Thyroid gland (tissue), 4 donors: ENCODE results near the gene MTHFD1L. TPM values are rescaled to one million over a fixed set of nuclear protein-coding genes. Genes with fewer than 3 reads are reported as not detected.
A peak's percentile ranks its signal among the peaks of the same experiment; 100 is the strongest.

Source experiments
- DNase-seq, 2 donors: peaks; one replicate each; pipeline ENCODE4 v3.0.0-alpha.2; 2019
- H3K27ac ChIP-seq, 3 donors: fragments of 200-600 bp; sonication (generic); 1 replicate in 2 of 3; 2 replicates in 1 of 3; pipeline ENCODE4 v1.5.1; 2016 to 2019; ENCODE audit warnings: mild to moderate bottlenecking in 1 of 3, moderate library complexity in 1 of 3
- H3K27me3 ChIP-seq: fragments of 200-600 bp; sonication (generic); one replicate; pipeline ENCODE4 v1.5.1; 2019
- H3K36me3 ChIP-seq, 2 donors: fragments of 200-600 bp; sonication (generic); one replicate each; pipeline ENCODE4 v1.5.1; 2016 to 2019
- H3K4me1 ChIP-seq, 2 donors: fragments of 200-600 bp; sonication (generic); one replicate each; pipeline ENCODE4 v1.5.1; 2017 to 2019
- H3K4me3 ChIP-seq, 3 donors: fragments of 200-600 bp; sonication (generic); replicated peaks in 1 of 3; 1 replicate in 2 of 3; 2 replicates in 1 of 3; pipeline ENCODE4 v1.5.1; 2016; ENCODE audit warnings: mild to moderate bottlenecking in 1 of 3
- H3K9me3 ChIP-seq: fragments of 200-600 bp; sonication (generic); one replicate; pipeline ENCODE4 v1.5.1; 2017
- CTCF ChIP-seq, 6 experiments: fragments of 200-600 bp in 3 of 6; fragments of 450-650 bp in 3 of 6; sonication (generic) in 3 of 6; IDR thresholded peaks; one replicate each; pipeline ENCODE4 v1.5.1; 2016 to 2019; ENCODE audit warnings: antibody characterized with exemption in 6 of 6, mild to moderate bottlenecking in 2 of 6, inconsistent platforms in 1 of 6, moderate library complexity in 1 of 6
- POLR2A ChIP-seq, 2 donors: fragments of 450-650 bp; IDR thresholded peaks; one replicate each; pipeline ENCODE4 v1.6.1; 2017; ENCODE audit warnings: antibody characterized with exemption in 2 of 2, mild to moderate bottlenecking in 2 of 2, moderate library complexity in 1 of 2
- WGBS, 2 donors: methylation state at CpG; one replicate each; pipeline ENCODE4 v1.1.5; 2017; 5-methylcytosine and 5-hydroxymethylcytosine counted together
- intact Hi-C: fragments of 100-400 bp; cut with DNase I; formaldehyde crosslinking; loops from one replicate; pipeline ENCODE4 v1.15.1; 2023
- total RNA-seq, 4 donors: library from RNA; depleted of rRNA; stranded (reverse); fragments of >200 nt; gene quantifications; one replicate each; pipeline ENCODE4 v1.2.3, GENCODE V29; 2016

MTHFD1L gene
- total RNA-seq, 4 donors from 2014 or later, result 8.7 to 14.6 (median 11.0) TPM

DNA sequence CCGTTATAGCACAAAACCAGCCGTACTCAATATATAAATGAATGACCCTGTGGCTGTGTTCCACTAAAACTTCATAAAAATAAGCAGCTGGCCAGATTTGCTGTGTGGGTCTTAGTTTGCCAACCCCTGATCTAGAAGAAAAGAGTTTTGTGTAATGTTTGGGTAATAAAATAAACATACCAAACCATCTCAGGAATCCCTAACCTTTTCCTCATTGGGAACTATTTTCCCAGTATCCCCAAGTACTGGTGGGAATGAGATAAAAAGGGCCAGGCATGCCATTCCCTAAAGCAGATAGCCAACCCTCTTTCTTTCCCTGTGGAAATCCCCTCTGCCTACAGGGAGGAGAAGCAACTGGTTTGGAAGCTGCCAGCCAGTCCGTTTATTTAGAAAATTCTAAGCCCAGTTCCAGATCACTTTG lies 205.1 kb downstream of the MTHFD1L start:
- Histone ChIP-seq H3K4me3 (no peak overlapping the region), H3K27ac (peak overlapping the region; percentile 4 to 39 (median 29)), H3K36me3 (no peaks in the 10 kb centered on the region), H3K9me3 (no peaks in the 10 kb centered on the region), H3K4me1 (peaks cover 10 to 21% of the 10 kb centered on the region in 2 donors), H3K27me3 (no peaks in the 10 kb centered on the region)
- intact Hi-C loops, result no loop called here
- 78 to 86% methylated on average over 3 of the region's 3 CpGs for WGBS, 2 donors
- no peak for DNase-seq
- TF ChIP-seq CTCF (IDR thresholded peaks at IDR 0.05) (no peak), POLR2A (IDR thresholded peaks at IDR 0.05) (no peak)

GRCh38 chr6:151071295-151071694 lies 205.8 kb downstream of the MTHFD1L start:
- intact Hi-C loops, result no loop called here
- DNase-seq, result peak; percentile 23 to 37
- Histone ChIP-seq H3K4me1 (peaks cover 10 to 21% of the 10 kb centered on the region in 2 donors), H3K27me3 (no peaks in the 10 kb centered on the region), H3K4me3 (no peak overlapping the region), H3K27ac (peak overlapping the region in 2 of 3 donors; percentile 29 to 39), H3K36me3 (no peaks in the 10 kb centered on the region), H3K9me3 (no peaks in the 10 kb centered on the region)
- TF ChIP-seq POLR2A (IDR thresholded peaks at IDR 0.05) (no peak), CTCF (IDR thresholded peaks at IDR 0.05) (no peak)
- WGBS, 2 donors, result 51 to 59% methylated on average over 8 of the region's 8 CpGs

GRCh38 chr6:151073146-151073545 lies 207.6 kb downstream of the MTHFD1L start:
- DNase-seq, result no peak
- TF ChIP-seq POLR2A (IDR thresholded peaks at IDR 0.05), result no peak
- no peak for TF ChIP-seq CTCF (IDR thresholded peaks at IDR 0.05)
- WGBS, 2 donors, result 69 to 81% methylated on average over 4 of the region's 4 CpGs

DNA sequence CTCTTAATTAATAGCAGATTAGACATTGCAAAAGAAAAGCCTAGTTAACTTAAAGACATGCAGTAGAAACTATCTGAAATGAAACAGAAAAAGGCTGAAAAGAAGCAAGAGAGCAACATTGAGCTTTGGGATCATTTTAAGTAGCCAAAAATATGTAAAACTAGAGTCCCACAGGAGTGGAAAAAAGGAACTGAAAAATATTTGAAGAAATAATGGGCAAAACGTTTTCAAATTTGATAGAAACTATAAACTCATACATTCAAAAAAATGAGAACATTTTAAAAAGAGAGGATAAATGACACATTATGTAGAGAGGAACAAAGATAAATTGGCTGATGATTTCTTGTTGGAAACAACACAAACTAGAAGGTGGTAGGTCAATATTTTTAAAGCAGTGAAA lies 208.2 kb downstream of the MTHFD1L start:
- Histone ChIP-seq H3K36me3 (no peaks in the 10 kb centered on the region), H3K4me3 (no peak overlapping the region), H3K27me3 (no peaks in the 10 kb centered on the region), H3K4me1 (peaks cover 0 to 5% of the 10 kb centered on the region in 2 donors), H3K27ac (no peak overlapping the region), H3K9me3 (no peaks in the 10 kb centered on the region)
- no peak for TF ChIP-seq CTCF (IDR thresholded peaks at IDR 0.05)
- TF ChIP-seq POLR2A (IDR thresholded peaks at IDR 0.05), result no peak
- no peak for DNase-seq
- WGBS, 2 donors, result 44 to 47% methylated on average over 1 of the region's 1 CpG
- intact Hi-C loops, result no loop called here

More at GRCh38 chr6:151073146-151073545, 207.6 kb downstream of the MTHFD1L start:
- H3K27me3 ChIP-seq, result no peaks in the 10 kb centered on the region
- H3K27ac ChIP-seq, result no peak overlapping the region
- H3K4me1 ChIP-seq, result peaks cover 3 to 10% of the 10 kb centered on the region in 2 donors
- intact Hi-C loops, result no loop called here
- H3K9me3 ChIP-seq, result no peaks in the 10 kb centered on the region
- no peak overlapping the region for H3K4me3 ChIP-seq
- H3K36me3 ChIP-seq, result no peaks in the 10 kb centered on the region

GRCh38 chr6:151075005-151075404 lies 209.5 kb downstream of the MTHFD1L start:
- Histone ChIP-seq H3K9me3 (no peaks in the 10 kb centered on the region), H3K4me1 (no peaks in the 10 kb centered on the region), H3K27me3 (no peaks in the 10 kb centered on the region), H3K36me3 (no peaks in the 10 kb centered on the region), H3K4me3 (no peak overlapping the region), H3K27ac (no peak overlapping the region)
- WGBS, 2 donors, result 94 to 96% methylated on average over 3 of the region's 3 CpGs
- intact Hi-C loops, result no loop called here
- TF ChIP-seq CTCF (IDR thresholded peaks at IDR 0.05), result no peak
- TF ChIP-seq POLR2A (IDR thresholded peaks at IDR 0.05), result no peak
- DNase-seq, result no peak
